HepG2 (cell line): Measurements from ENCODE around the gene ACOXL. TPM values are rescaled to one million over a fixed set of nuclear protein-coding genes. Genes with fewer than 3 reads are reported as not detected.

ENCODE experiments used
- ATAC-seq: fragments of 200-7000 bp; cut with Tn5 transposase; 3 replicates; pipeline ENCODE4 v1.9.1; 2020; ENCODE audit warnings: mild to moderate bottlenecking, moderate library complexity
- BruUV-seq: library from RNA; stranded (reverse); fragments of 400-500 nt; replicated peaks from 2 replicates; lab custom pipeline; 2021; lab: Mats Ljungman, UMichigan
- CTCF ChIA-PET: fragments of 300-600 bp; formaldehyde crosslinking; extraction: SDS; loops from one replicate; lab custom pipeline; 2021; ENCODE audit warnings: low total read pairs, inconsistent platforms, low intra/inter-chr PET ratio; lab: Yijun Ruan, JAX
- POLR2A ChIA-PET: fragments of 350-600 bp; sonication (Branson Sonifier 250); formaldehyde crosslinking; loops from one replicate; lab custom pipeline; 2020; ENCODE audit warnings: antibody characterized with exemption, inconsistent platforms; lab: Yijun Ruan, JAX
- DNase-seq: peaks from one replicate; pipeline ENCODE4 v3.0.0-alpha.2; 2015; ENCODE audit warnings: low spot score
- FAIRE-seq: peaks from 3 replicates; lab custom pipeline; 2011; peaks lifted over from hg19 to GRCh38; lab: Jason Lieb, UNC
- H2AFZ ChIP-seq: one replicate; pipeline ENCODE4 v1.6.1; 2011; ENCODE audit warnings: low read length, inconsistent platforms
- H3K27ac ChIP-seq: fragments of 300-600 bp; 3 replicates; pipeline ENCODE4 v1.8.0; 2011; ENCODE audit warnings: mixed run types, mild to moderate bottlenecking, mixed read lengths, low read length, inconsistent platforms; ENCODE audit not compliant: insufficient read depth; ENCODE audit errors: extremely low read length
- H3K27me3 ChIP-seq, 2 experiments: fragments of 200-600 bp in 1 of 2; 2 replicates in 1 of 2; 3 replicates in 1 of 2; pipeline versions ENCODE4 v1.6.0 to v1.8.0; 2011; ENCODE audit warnings: low read length in 2 of 2, mild to moderate bottlenecking in 2 of 2, moderate library complexity in 2 of 2, inconsistent platforms in 1 of 2; ENCODE audit not compliant: insufficient read depth in 2 of 2, control insufficient read depth in 1 of 2
- H3K36me3 ChIP-seq, 2 experiments: fragments of 200-600 bp in 1 of 2; replicated peaks in 1 of 2; 2 replicates in 1 of 2; 3 replicates in 1 of 2; pipeline versions ENCODE4 v1.5.1 to v1.8.0; 2011; ENCODE audit warnings: low read length in 2 of 2, inconsistent platforms in 1 of 2; ENCODE audit not compliant: insufficient read depth in 2 of 2, control insufficient read depth in 1 of 2
- H3K4me1 ChIP-seq: 2 replicates; pipeline ENCODE4 v1.5.1; 2012; ENCODE audit warnings: low read length, inconsistent platforms; ENCODE audit not compliant: insufficient read depth
- H3K4me2 ChIP-seq: 2 replicates; pipeline ENCODE4 v1.6.0; 2011; ENCODE audit warnings: low read depth, low read length, inconsistent platforms
- H3K4me3 ChIP-seq, 3 experiments: fragments of 200-600 bp in 1 of 3; sonication (generic), shearing (Covaris generic) in 1 of 3; replicated peaks in 1 of 3; 2 replicates each; pipeline ENCODE4 v1.5.1; 2011 to 2016; ENCODE audit warnings: low read length in 3 of 3, inconsistent platforms in 2 of 3, low read depth in 2 of 3, mild to moderate bottlenecking in 2 of 3, control low read depth in 1 of 3, mixed read lengths in 1 of 3; ENCODE audit not compliant: insufficient read depth in 1 of 3
- H3K79me2 ChIP-seq: one replicate; pipeline ENCODE4 v1.6.1; 2011; ENCODE audit warnings: low read length, inconsistent platforms; ENCODE audit not compliant: insufficient read depth
- H3K9ac ChIP-seq: 2 replicates; pipeline ENCODE4 v1.6.0; 2011; ENCODE audit warnings: mild to moderate bottlenecking, low read depth, low read length, inconsistent platforms; ENCODE audit not compliant: insufficient read depth
- H3K9me3 ChIP-seq: 2 replicates; pipeline ENCODE4 v1.5.1; 2012; ENCODE audit warnings: mild to moderate bottlenecking, low read length
- H4K20me1 ChIP-seq: 2 replicates; pipeline ENCODE4 v1.6.0; 2011; ENCODE audit warnings: inconsistent platforms, mild to moderate bottlenecking, low read length, moderate library complexity; ENCODE audit not compliant: insufficient read depth
- AKAP8 ChIP-seq: sonication (generic); formaldehyde crosslinking; IDR thresholded peaks from 2 replicates; pipeline ENCODE4 v1.5.1; 2020; ENCODE audit warnings: mild to moderate bottlenecking, missing genetic modification reagents
- CCAR2 ChIP-seq: fragments of 200-400 bp; formaldehyde crosslinking; optimal IDR thresholded peaks from 2 replicates; pipeline ENCODE3; 2018; ENCODE audit warnings: low read depth, mild to moderate bottlenecking, low read length, moderate library complexity
- PAXIP1 ChIP-seq: sonication (generic); formaldehyde crosslinking; conservative IDR thresholded peaks from 2 replicates; pipeline ENCODE4 v1.4.0; 2020; ENCODE audit warnings: mild to moderate bottlenecking, missing genetic modification reagents, moderate library complexity
- RBFOX2 ChIP-seq: fragments of 200-400 bp; formaldehyde crosslinking; IDR thresholded peaks from 2 replicates; pipeline ENCODE4 v1.6.1; 2017; ENCODE audit warnings: low read depth, mild to moderate bottlenecking, low read length
- SALL2 ChIP-seq: sonication (generic); formaldehyde crosslinking; IDR thresholded peaks from 2 replicates; pipeline ENCODE4 v1.8.1; 2023; ENCODE audit warnings: mild to moderate bottlenecking, missing genetic modification reagents, inconsistent platforms
- TFDP2 ChIP-seq: sonication (generic); formaldehyde crosslinking; IDR thresholded peaks from 2 replicates; pipeline ENCODE4 v1.4.0; 2020; ENCODE audit warnings: missing genetic modification reagents
- WGBS: methylation state at CpG from one replicate; pipeline ENCODE4 v1.1.6; 2017; ENCODE audit warnings: low lambda C conversion rate; 5-methylcytosine and 5-hydroxymethylcytosine counted together
- in situ Hi-C: cut with HindIII; loops from 2 replicates; pipeline ENCODE4 v1.10.0; 2017; ENCODE audit warnings: low pct_unique_long_range_greater_than_20kb; ENCODE audit not compliant: extremely low pct_ligation_motif_present
- intact Hi-C: fragments of 100-400 bp; cut with micrococcal nuclease; formaldehyde crosslinking; loops from one replicate; pipeline ENCODE4 v1.10.0; 2022; ENCODE audit not compliant: unreplicated experiment
- polyA plus RNA-seq, 8 experiments: library from polyadenylated mRNA; depleted of rRNA in 3 of 8; stranded (reverse) in 7 of 8; unstranded in 1 of 8; fragments of >200 nt; fragmentation: Illumina TruSeq in 4 of 8; extraction: Trizol in 4 of 8; gene quantifications; 2 replicates each; pipeline versions ENCODE4 v1.2.1 to v1.2.3, GENCODE V29; 2011 to 2016; ENCODE audit warnings: low read depth in 4 of 8, missing spikeins in 1 of 8, mixed read lengths in 1 of 8; ENCODE audit not compliant: insufficient read depth in 1 of 8
- total RNA-seq, 5 experiments: library from RNA; depleted of rRNA; stranded (reverse); fragments of >200 nt; fragmentation: Illumina TruSeq; extraction: Trizol; gene quantifications; 2 replicates each; pipeline ENCODE4 v1.2.3, GENCODE V29; 2016; ENCODE audit warnings: low read depth in 1 of 5

Gene ACOXL
- total and polyA plus RNA-seq, 2 of the 13 experiments (the other 11 are each of a cell fraction or from before 2014, with no cell fraction given): not detected

- Histone ChIP-seq H3K9ac (no peak overlapping the region), H3K4me2 (no peak overlapping the region), H3K27ac (no peak overlapping the region), H2AFZ (no peak overlapping the region), H4K20me1 (no peaks in the 10 kb centered on the region), H3K4me3 (no peak overlapping the region), H3K79me2 (no peaks in the 10 kb centered on the region), H3K27me3 (peaks cover 5 to 18% of the 10 kb centered on the region in 2 experiments; a peak in 4 of 5 replicates), H3K4me1 (peaks cover 13% of the 10 kb centered on the region), H3K9me3 (no peaks in the 10 kb centered on the region), H3K36me3 (no peaks in the 10 kb centered on the region)
- no TSS peak for BruUV-seq
- TF ChIP-seq AKAP8 (CRISPR knock-in tag) (no peak), TFDP2 (CRISPR knock-in tag) (no peak)
- intact Hi-C loops (no loop called here), in situ Hi-C loops (no loop called here)
- ATAC-seq (no peak), DNase-seq (no peak), FAIRE-seq (no peak)
- CTCF ChIA-PET: no interaction called here
- POLR2A ChIA-PET: no interaction called here
- WGBS: 28% methylated on average over 8 of the region's 8 CpGs
Measured at GRCh38 chr2:111054791-111055691, 322.7 kb downstream of the ACOXL start.

GRCh38 chr2:111055735-111056134, 323.4 kb downstream of the ACOXL start:
- H3K36me3 ChIP-seq: no peaks in the 10 kb centered on the region
- no TSS peak for BruUV-seq
- FAIRE-seq (no peak), ATAC-seq (no peak), DNase-seq (no peak)
- no peaks in the 10 kb centered on the region for H3K79me2 ChIP-seq
- H3K4me1 ChIP-seq: peaks cover 6% of the 10 kb centered on the region
- H3K4me3 ChIP-seq: no peak overlapping the region
- POLR2A ChIA-PET: no interaction called here
- intact Hi-C loops: no loop called here
- H3K4me2 ChIP-seq: no peak overlapping the region
- H4K20me1 ChIP-seq: no peaks in the 10 kb centered on the region
- CTCF ChIA-PET: no interaction called here
- TF ChIP-seq CCAR2: no peak
- TF ChIP-seq RBFOX2: no peak
- TF ChIP-seq SALL2 (CRISPR knock-in tag): no peak
- no peak for TF ChIP-seq PAXIP1
- in situ Hi-C loops: no loop called here
- peaks cover 5 to 18% of the 10 kb centered on the region in 2 experiments; a peak in 4 of 5 replicates for H3K27me3 ChIP-seq
- no peaks in the 10 kb centered on the region for H3K9me3 ChIP-seq
- 2% methylated on average over 2 of the region's 2 CpGs for WGBS
- H3K9ac ChIP-seq: no peak overlapping the region
- no peak overlapping the region for H2AFZ ChIP-seq
- no peak overlapping the region for H3K27ac ChIP-seq
